ENCODE measurements around the gene FADS2. TPM values are rescaled to one million over a fixed set of nuclear protein-coding genes. Genes with fewer than 3 reads are reported as not detected.

FADS2 gene
- total and polyA plus RNA-seq, 10 of the 15 experiments (the other 5 are each of a cell fraction or from before 2014, with no cell fraction given), result 3.3 to 313 (median 149) TPM

GRCh38 chr11:61827571-61828378 lies at the start of gene FADS2 (continued):
- TF ChIP-seq TAF1 (IDR thresholded peaks at IDR 0.05; ENCODE audit: borderline replicate concordance, low read depth, low read length) (peak; percentile 24; the same call in 1 of the 2 replicates), BACH1 (IDR thresholded peaks at IDR 0.05; ENCODE audit: borderline replicate concordance) (peak; percentile 92), BHLHE40 (IDR thresholded peaks at IDR 0.05; ENCODE audit: borderline replicate concordance in 1 of 2, low read depth in 2 of 2, low read length in 1 of 2) (peak in 1 of 2 experiments; percentile 74; a peak in 2 of 4 replicates), TARDBP (IDR thresholded peaks at IDR 0.05; ENCODE audit: borderline replicate concordance) (peak; percentile 23; the same call in 1 of the 2 replicates), GATAD2B (conservative IDR thresholded peaks at IDR 0.05; ENCODE audit: low read depth) (peak; percentile 89), NBN (IDR thresholded peaks at IDR 0.05) (peak; percentile 60; the same call in 1 of the 2 replicates), POLR2A (IDR thresholded peaks at IDR 0.05; ENCODE audit: low read depth, low read length) (peak; percentile 84), ZSCAN29 (IDR thresholded peaks at IDR 0.05) (no peak), CREB1 (IDR thresholded peaks at IDR 0.05; ENCODE audit: low read depth) (peak; percentile 43; the same call in 1 of the 2 replicates), CBX5 (IDR thresholded peaks at IDR 0.05; ENCODE audit: low read depth) (no peak), CHD1 (IDR thresholded peaks at IDR 0.05; ENCODE audit: low read depth, low read length) (peak; percentile 72; the same call in 1 of the 2 replicates)

GRCh38 chr11:61778357-61778886 lies 49.7 kb upstream of the FADS2 start:
- no peaks in the 10 kb centered on the region; a peak in 1 of 4 replicates for H3K36me3 ChIP-seq (ENCODE audit: control insufficient read depth in 2 of 2, insufficient read depth in 2 of 2, low read length in 1 of 2)
- 63% methylated on average over 11 of the region's 11 CpGs for WGBS (ENCODE audit: insufficient coverage, insufficient replicate concordance, low lambda C conversion rate, missing lambda C conversion rate)
- no peak overlapping the region for H3K27ac ChIP-seq (ENCODE audit: control insufficient read depth, insufficient read depth)
- H2AFZ ChIP-seq (ENCODE audit: control insufficient read depth, low read depth, low read length), result no peak overlapping the region
- in situ Hi-C loops (cut with MboI) (no loop called here), intact Hi-C loops (cut with micrococcal nuclease; ENCODE audit: unreplicated experiment) (no loop called here)
- no peaks in the 10 kb centered on the region for H3K27me3 ChIP-seq (replicated peaks in 1 of 2; ENCODE audit: control insufficient read depth in 2 of 2, insufficient read depth in 2 of 2, low read length in 1 of 2)
- ChIA-PET CTCF (interaction anchor here (0.6 to 7.5 kb wide), 4 partner anchors 9 to 30 kb away, joined by 3 to 88 read pairs (median 4); no protein-coding TSS in a partner anchor), RAD21 (ENCODE audit: unreplicated experiment) (interaction anchor here (1.7 kb wide), 1 partner anchor 31 kb away, joined by 4 read pairs; no protein-coding TSS in a partner anchor), POLR2A (no interaction called here), SMC1A (ENCODE audit: uncharacterized antibody, unreplicated experiment) (no interaction called here)
- FAIRE-seq (no peak), DNase-seq (ENCODE audit: low read depth, low spot score) (no peak), ATAC-seq (no peak)
- H3K4me2 ChIP-seq (ENCODE audit: control insufficient read depth, insufficient read depth), result no peak overlapping the region
- no peak overlapping the region for H3K9ac ChIP-seq (ENCODE audit: control insufficient read depth, insufficient read depth, low read length)
- no peaks in the 10 kb centered on the region for H4K20me1 ChIP-seq (ENCODE audit: control insufficient read depth, insufficient read depth)
- no peak overlapping the region for H3K4me3 ChIP-seq
- no peaks in the 10 kb centered on the region for H3K79me2 ChIP-seq (ENCODE audit: control insufficient read depth, insufficient read depth, low read length)
- no peaks in the 10 kb centered on the region; the same call in 1 of the 2 replicates for H3K4me1 ChIP-seq (ENCODE audit: control insufficient read depth, insufficient read depth, low read length)
- no TSS peak for BruUV-seq (replicated peaks)
- no peaks in the 10 kb centered on the region for H3K9me3 ChIP-seq (replicated peaks; ENCODE audit: control insufficient read depth, insufficient read depth, low read length)
- TF ChIP-seq BCL11A (IDR thresholded peaks at IDR 0.05; ENCODE audit: low read depth, low read length) (no peak), ZSCAN29 (IDR thresholded peaks at IDR 0.05) (no peak), NFXL1 (IDR thresholded peaks at IDR 0.05; ENCODE audit: borderline replicate concordance) (no peak), NFYB (IDR thresholded peaks at IDR 0.05; ENCODE audit: insufficient read depth, low read depth, low read length) (no peak), HDAC2 (IDR thresholded peaks at IDR 0.05) (no peak), MEF2B (IDR thresholded peaks at IDR 0.05; ENCODE audit: partially characterized antibody, poor library complexity, severe bottlenecking) (no peak), CTCF (IDR thresholded peaks at IDR 0.05 in 2 of 3, conservative IDR thresholded peaks at IDR 0.05 in 1 of 3; ENCODE audit: control insufficient read depth in 2 of 3, extremely low read depth in 1 of 3, insufficient read depth in 1 of 3, low read depth in 3 of 3, low read length in 3 of 3) (no peak), BCL3 (IDR thresholded peaks at IDR 0.05; ENCODE audit: borderline replicate concordance, insufficient read depth, low read depth, low read length, poor library complexity, severe bottlenecking) (no peak)

Measured in GM12878 (cell line).